ENCODE measurements around the gene HMX3. TPM values are rescaled to one million over a fixed set of nuclear protein-coding genes. Genes with fewer than 3 reads are reported as not detected.
"Not testable (repeated sequence)": the region's sequence is repeated elsewhere in the genome, so short reads cannot be mapped to it uniquely, and the experiment has no call there.

HMX3 gene
- total and polyA plus RNA-seq, 2 of the 13 experiments (the other 11 are each of a cell fraction or from before 2014, with no cell fraction given) = not detected

DNA sequence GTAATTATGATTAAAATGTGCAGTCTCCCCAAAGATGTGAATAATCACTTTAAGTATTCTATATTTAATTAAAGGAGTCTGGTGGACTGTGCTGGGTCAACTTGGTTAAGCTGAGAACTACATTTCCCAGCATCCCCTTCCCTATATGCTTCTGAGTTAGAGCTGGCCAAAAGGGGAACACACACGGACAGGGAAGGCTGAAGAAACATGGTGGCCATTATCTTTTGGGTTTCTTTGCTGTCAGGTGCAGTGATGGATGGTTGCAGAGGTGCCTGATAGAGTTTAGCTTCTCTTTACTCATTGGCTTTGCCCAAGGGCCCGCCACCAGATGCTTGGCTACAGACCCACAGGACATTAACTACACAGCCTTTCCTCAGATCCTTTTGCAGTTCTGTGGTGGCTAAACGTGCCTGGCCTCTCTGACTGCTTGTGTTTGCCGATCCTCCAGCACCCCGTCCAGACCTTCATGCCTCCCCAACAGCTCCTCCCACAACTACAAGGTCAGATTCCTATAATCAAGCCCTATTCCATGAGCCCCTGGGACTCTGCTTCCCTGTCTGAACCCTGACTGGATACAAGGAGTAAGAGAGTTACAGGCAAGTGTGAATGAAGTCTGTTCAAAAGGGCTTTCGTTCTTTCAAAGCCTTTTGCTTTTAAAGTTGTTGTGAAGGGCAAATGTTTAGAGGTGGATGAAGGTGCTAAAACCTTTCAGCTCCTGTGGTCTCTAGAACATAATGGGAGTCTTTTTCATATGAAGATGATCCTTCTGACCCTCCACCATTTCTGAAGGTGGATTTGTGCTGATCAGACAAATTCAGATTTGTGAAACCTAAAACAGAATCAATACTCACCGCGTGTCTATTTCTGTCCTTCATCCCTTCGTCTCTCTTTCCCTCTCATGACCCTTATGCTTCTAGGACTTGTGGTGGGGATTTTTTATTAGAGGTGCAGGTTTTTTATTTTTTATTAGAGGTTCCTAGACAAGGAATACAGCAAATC is 39.9 kb downstream of the HMX3 start (continued):
- TF ChIP-seq, protein P1, sequence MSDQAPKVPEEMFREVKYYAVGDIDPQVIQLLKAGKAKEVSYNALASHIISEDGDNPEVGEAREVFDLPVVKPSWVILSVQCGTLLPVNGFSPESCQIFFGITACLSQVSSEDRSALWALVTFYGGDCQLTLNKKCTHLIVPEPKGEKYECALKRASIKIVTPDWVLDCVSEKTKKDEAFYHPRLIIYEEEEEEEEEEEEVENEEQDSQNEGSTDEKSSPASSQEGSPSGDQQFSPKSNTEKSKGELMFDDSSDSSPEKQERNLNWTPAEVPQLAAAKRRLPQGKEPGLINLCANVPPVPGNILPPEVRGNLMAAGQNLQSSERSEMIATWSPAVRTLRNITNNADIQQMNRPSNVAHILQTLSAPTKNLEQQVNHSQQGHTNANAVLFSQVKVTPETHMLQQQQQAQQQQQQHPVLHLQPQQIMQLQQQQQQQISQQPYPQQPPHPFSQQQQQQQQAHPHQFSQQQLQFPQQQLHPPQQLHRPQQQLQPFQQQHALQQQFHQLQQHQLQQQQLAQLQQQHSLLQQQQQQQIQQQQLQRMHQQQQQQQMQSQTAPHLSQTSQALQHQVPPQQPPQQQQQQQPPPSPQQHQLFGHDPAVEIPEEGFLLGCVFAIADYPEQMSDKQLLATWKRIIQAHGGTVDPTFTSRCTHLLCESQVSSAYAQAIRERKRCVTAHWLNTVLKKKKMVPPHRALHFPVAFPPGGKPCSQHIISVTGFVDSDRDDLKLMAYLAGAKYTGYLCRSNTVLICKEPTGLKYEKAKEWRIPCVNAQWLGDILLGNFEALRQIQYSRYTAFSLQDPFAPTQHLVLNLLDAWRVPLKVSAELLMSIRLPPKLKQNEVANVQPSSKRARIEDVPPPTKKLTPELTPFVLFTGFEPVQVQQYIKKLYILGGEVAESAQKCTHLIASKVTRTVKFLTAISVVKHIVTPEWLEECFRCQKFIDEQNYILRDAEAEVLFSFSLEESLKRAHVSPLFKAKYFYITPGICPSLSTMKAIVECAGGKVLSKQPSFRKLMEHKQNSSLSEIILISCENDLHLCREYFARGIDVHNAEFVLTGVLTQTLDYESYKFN (CRISPR knock-in tag; conservative IDR thresholded peaks at IDR 0.05) = no peak
- peak; percentile 78 for TF ChIP-seq MAFF (IDR thresholded peaks at IDR 0.05; ENCODE audit: low read depth, low read length)
- TF ChIP-seq ZNF501 (CRISPR knock-in tag; IDR thresholded peaks at IDR 0.05) = no peak
- TF ChIP-seq ZNF569 (CRISPR knock-in tag; IDR thresholded peaks at IDR 0.05; ENCODE audit: borderline replicate concordance) = no peak
- TF ChIP-seq, protein P2, sequence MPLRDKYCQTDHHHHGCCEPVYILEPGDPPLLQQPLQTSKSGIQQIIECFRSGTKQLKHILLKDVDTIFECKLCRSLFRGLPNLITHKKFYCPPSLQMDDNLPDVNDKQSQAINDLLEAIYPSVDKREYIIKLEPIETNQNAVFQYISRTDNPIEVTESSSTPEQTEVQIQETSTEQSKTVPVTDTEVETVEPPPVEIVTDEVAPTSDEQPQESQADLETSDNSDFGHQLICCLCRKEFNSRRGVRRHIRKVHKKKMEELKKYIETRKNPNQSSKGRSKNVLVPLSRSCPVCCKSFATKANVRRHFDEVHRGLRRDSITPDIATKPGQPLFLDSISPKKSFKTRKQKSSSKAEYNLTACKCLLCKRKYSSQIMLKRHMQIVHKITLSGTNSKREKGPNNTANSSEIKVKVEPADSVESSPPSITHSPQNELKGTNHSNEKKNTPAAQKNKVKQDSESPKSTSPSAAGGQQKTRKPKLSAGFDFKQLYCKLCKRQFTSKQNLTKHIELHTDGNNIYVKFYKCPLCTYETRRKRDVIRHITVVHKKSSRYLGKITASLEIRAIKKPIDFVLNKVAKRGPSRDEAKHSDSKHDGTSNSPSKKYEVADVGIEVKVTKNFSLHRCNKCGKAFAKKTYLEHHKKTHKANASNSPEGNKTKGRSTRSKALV (CRISPR knock-in tag; IDR thresholded peaks at IDR 0.05) = no peak
- no peak for TF ChIP-seq ESRRA (CRISPR knock-in tag; IDR thresholded peaks at IDR 0.05; ENCODE audit: low read depth)
- TF ChIP-seq TAF15 (IDR thresholded peaks at IDR 0.05; ENCODE audit: low read depth, low read length, poor library complexity, severe bottlenecking) = no peak

- H3K79me2 ChIP-seq (ENCODE audit: insufficient read depth, low read length); FAIRE-seq; POLR2A ChIA-PET; H3K4me1 ChIP-seq (ENCODE audit: insufficient read depth, low read length); CTCF ChIA-PET (ENCODE audit: low intra/inter-chr PET ratio, low total read pairs); H3K36me3 ChIP-seq (replicated peaks in 1 of 2; ENCODE audit: control insufficient read depth in 1 of 2, insufficient read depth in 2 of 2, low read length in 2 of 2); H3K27me3 ChIP-seq (ENCODE audit: control insufficient read depth in 1 of 2, insufficient read depth in 2 of 2, low read length in 2 of 2); H3K9ac ChIP-seq (ENCODE audit: insufficient read depth, low read depth, low read length); H3K27ac ChIP-seq (ENCODE audit: extremely low read length, insufficient read depth, low read length); H3K9me3 ChIP-seq (ENCODE audit: low read length); intact Hi-C loops (cut with micrococcal nuclease; ENCODE audit: unreplicated experiment); H2AFZ ChIP-seq (ENCODE audit: low read length); DNase-seq (ENCODE audit: low spot score); H3K4me2 ChIP-seq (ENCODE audit: low read depth, low read length); H3K4me3 ChIP-seq (replicated peaks in 1 of 3; ENCODE audit: insufficient read depth in 1 of 3, low read depth in 2 of 3, low read length in 3 of 3); in situ Hi-C loops (cut with HindIII; ENCODE audit: extremely low pct_ligation_motif_present, low pct_unique_long_range_greater_than_20kb); H4K20me1 ChIP-seq (ENCODE audit: insufficient read depth, low read length); ATAC-seq; BruUV-seq (replicated peaks): not testable (repeated sequence)
- WGBS (ENCODE audit: low lambda C conversion rate) = 95% methylated on average over 4 of the region's 4 CpGs
Observed at GRCh38 chr10:123178390-123178789, 42.6 kb downstream of the HMX3 start.
